DLD1 (cell line): ENCODE data around the gene HP.
"Not testable (repeated sequence)": the region's sequence is repeated elsewhere in the genome, so short reads cannot be mapped to it uniquely, and the experiment has no call there.

Source experiments
- in situ Hi-C: cut with HindIII; loops from 2 replicates; pipeline ENCODE4 v1.10.0; 2017; ENCODE audit warnings: low sequenced_read_pairs

HP gene

GRCh38 chr16:72054254-72054847 lies at the start of gene HP:
HP (plus strand) TSS chr16:72054505; CDS start chr16:72054653, 148 bp downstream.
- in situ Hi-C loops: not testable (repeated sequence)

GRCh38 chr16:72008065-72008423 lies 46.3 kb upstream of the HP start:
- in situ Hi-C loops: not testable (repeated sequence)

- in situ Hi-C loops: no loop called here
These were observed 45.7 kb upstream of the HP start, which contains the start of gene DHODH for GRCh38 chr16:72008424-72009216. DHODH (plus strand) TSS chr16:72008744; CDS start chr16:72008765, 21 bp downstream.

- in situ Hi-C loops: no loop called here
These were observed 44.5 kb upstream of the HP start for GRCh38 chr16:72009779-72010178.

GRCh38 chr16:72012607-72013006 lies 41.7 kb upstream of the HP start:
- in situ Hi-C loops: no loop called here

- in situ Hi-C loops: no loop called here
These were observed 40.9 kb upstream of the HP start for GRCh38 chr16:72013389-72013788.

GRCh38 chr16:72013888-72014581 lies 40.3 kb upstream of the HP start:
- in situ Hi-C loops: no loop called here

- in situ Hi-C loops: no loop called here
These were observed 39.6 kb upstream of the HP start for GRCh38 chr16:72014675-72015074.

- in situ Hi-C loops: no loop called here
These were observed 39.2 kb upstream of the HP start for GRCh38 chr16:72015124-72015523.

GRCh38 chr16:72018470-72018869 lies 35.8 kb upstream of the HP start:
- in situ Hi-C loops: no loop called here

GRCh38 chr16:72021043-72021442 lies 33.3 kb upstream of the HP start:
- in situ Hi-C loops: no loop called here

GRCh38 chr16:72022127-72022526 lies 32.2 kb upstream of the HP start:
- in situ Hi-C loops: no loop called here

- in situ Hi-C loops: no loop called here
These were observed 30.3 kb upstream of the HP start for GRCh38 chr16:72023962-72024361.

- in situ Hi-C loops: no loop called here
These were observed 29.4 kb upstream of the HP start for GRCh38 chr16:72024862-72025382.

- in situ Hi-C loops: no loop called here
These were observed 28.7 kb upstream of the HP start for GRCh38 chr16:72025404-72026114.

GRCh38 chr16:72027669-72028378 lies 26.5 kb upstream of the HP start:
- in situ Hi-C loops: no loop called here

GRCh38 chr16:72029567-72030271 lies 24.6 kb upstream of the HP start:
- in situ Hi-C loops: no loop called here

GRCh38 chr16:72033437-72033836 lies 20.9 kb upstream of the HP start:
- in situ Hi-C loops: no loop called here

- in situ Hi-C loops: no loop called here
These were observed 18.2 kb upstream of the HP start for GRCh38 chr16:72036098-72036497.

- in situ Hi-C loops: no loop called here
These were observed 12.1 kb upstream of the HP start for GRCh38 chr16:72042157-72042660.
